Epithelial cell of proximal tubule (primary cell): ENCODE data around the gene CDH23. TPM values are rescaled to one million over a fixed set of nuclear protein-coding genes. Genes with fewer than 3 reads are reported as not detected.
"Not testable (repeated sequence)": the region's sequence is repeated elsewhere in the genome, so short reads cannot be mapped to it uniquely, and the experiment has no call there.

Source experiments
- DNase-seq: peaks from one replicate; pipeline ENCODE4 v3.0.0-alpha.2; 2011; ENCODE audit warnings: low read depth
- H3K4me3 ChIP-seq: 2 replicates; pipeline ENCODE4 v1.5.1; 2011; ENCODE audit warnings: low read depth, mild to moderate bottlenecking, low read length
- CTCF ChIP-seq: conservative IDR thresholded peaks from 2 replicates; pipeline ENCODE4 v1.5.1; 2012; ENCODE audit warnings: low read depth, mild to moderate bottlenecking, low read length
- total RNA-seq: library from RNA; depleted of rRNA; stranded (reverse); fragments of >200 nt; gene quantifications from 2 replicates; pipeline ENCODE4 v1.2.3, GENCODE V29; 2015

Gene CDH23
- total RNA-seq, 1 donor from 2014 or later, result under 0.01 TPM

- DNase-seq, result no peak
- H3K4me3 ChIP-seq, result no peak overlapping the region
- TF ChIP-seq CTCF, result no peak
Measured at GRCh38 chr10:71596759-71597158, 200.0 kb downstream of the CDH23 start.

GRCh38 chr10:71597821-71598498 lies 201.2 kb downstream of the CDH23 start:
- no peak overlapping the region for H3K4me3 ChIP-seq
- DNase-seq, result no peak
- no peak for TF ChIP-seq CTCF

- no peak overlapping the region for H3K4me3 ChIP-seq
- no peak for DNase-seq
- no peak for TF ChIP-seq CTCF
Measured at GRCh38 chr10:71598621-71599055, 201.9 kb downstream of the CDH23 start.

GRCh38 chr10:71599518-71599917 lies 202.8 kb downstream of the CDH23 start:
- no peak for DNase-seq
- H3K4me3 ChIP-seq, result no peak overlapping the region
- no peak for TF ChIP-seq CTCF

GRCh38 chr10:71600242-71600641 lies 203.5 kb downstream of the CDH23 start:
- not testable (repeated sequence) for H3K4me3 ChIP-seq, DNase-seq

GRCh38 chr10:71600849-71601248 lies 204.1 kb downstream of the CDH23 start:
- TF ChIP-seq CTCF, result no peak
- DNase-seq, result no peak
- no peak overlapping the region for H3K4me3 ChIP-seq

- no peak for TF ChIP-seq CTCF
- H3K4me3 ChIP-seq, result no peak overlapping the region
- DNase-seq, result no peak
Measured at GRCh38 chr10:71601273-71601672, 204.6 kb downstream of the CDH23 start.
